Fibroblast of skin of left biceps (primary cell): ENCODE results near the gene TRMT61A.
A peak's percentile ranks its signal among the peaks of the same experiment; 100 is the strongest.

Experiments used
- DNase-seq, 2 experiments: peaks; one replicate each; pipeline ENCODE4 v3.0.0-alpha.2; 2013; ENCODE audit warnings: low read depth in 2 of 2

The TRMT61A gene

GRCh38 chr14:103528587-103529382 is at the start of gene TRMT61A:
Gene TRMT61A, plus strand, starts transcription at chr14:103529196. Its CDS starts 783 bp downstream, at chr14:103529979.
- DNase-seq, result peak; percentile 53 to 58

- no peak for DNase-seq
These were observed 48.4 kb upstream of the TRMT61A start for GRCh38 chr14:103480595-103480994.

GRCh38 chr14:103483600-103483999 is 45.4 kb upstream of the TRMT61A start:
- DNase-seq, result peak; percentile 41 to 50

- no peak for DNase-seq
These were observed 43.5 kb upstream of the TRMT61A start for GRCh38 chr14:103485504-103485903.

GRCh38 chr14:103488071-103488470 is 40.9 kb upstream of the TRMT61A start:
- DNase-seq, result no peak

- peak in 1 of 2 experiments; percentile 20 for DNase-seq
These were observed 40.0 kb upstream of the TRMT61A start for GRCh38 chr14:103488960-103489359.

- DNase-seq, result no peak
These were observed 39.4 kb upstream of the TRMT61A start for GRCh38 chr14:103489621-103490020.

GRCh38 chr14:103491691-103492090 is 37.3 kb upstream of the TRMT61A start:
- no peak for DNase-seq

- no peak for DNase-seq
These were observed 36.7 kb upstream of the TRMT61A start for GRCh38 chr14:103492156-103492925.

- no peak for DNase-seq
These were observed 33.1 kb upstream of the TRMT61A start for GRCh38 chr14:103495854-103496253.

- no peak for DNase-seq
These were observed 32.2 kb upstream of the TRMT61A start for GRCh38 chr14:103496776-103497175.

GRCh38 chr14:103499709-103500108 is 29.3 kb upstream of the TRMT61A start:
- DNase-seq, result no peak

GRCh38 chr14:103500148-103500990 is 28.6 kb upstream of the TRMT61A start:
- peak; percentile 32 to 33 for DNase-seq

GRCh38 chr14:103501041-103501870 is 27.7 kb upstream of the TRMT61A start:
- DNase-seq, result no peak

GRCh38 chr14:103501921-103502669 is 26.9 kb upstream of the TRMT61A start:
- no peak for DNase-seq

- no peak for DNase-seq
These were observed 26.1 kb upstream of the TRMT61A start for GRCh38 chr14:103502877-103503276.

- DNase-seq, result no peak
These were observed 25.7 kb upstream of the TRMT61A start for GRCh38 chr14:103503296-103503695.

- DNase-seq, result no peak
These were observed 23.9 kb upstream of the TRMT61A start for GRCh38 chr14:103504991-103505565.

GRCh38 chr14:103507751-103508150 is 21.2 kb upstream of the TRMT61A start:
- DNase-seq, result no peak
